Measurements from ENCODE around the gene PIGV.

DNA sequence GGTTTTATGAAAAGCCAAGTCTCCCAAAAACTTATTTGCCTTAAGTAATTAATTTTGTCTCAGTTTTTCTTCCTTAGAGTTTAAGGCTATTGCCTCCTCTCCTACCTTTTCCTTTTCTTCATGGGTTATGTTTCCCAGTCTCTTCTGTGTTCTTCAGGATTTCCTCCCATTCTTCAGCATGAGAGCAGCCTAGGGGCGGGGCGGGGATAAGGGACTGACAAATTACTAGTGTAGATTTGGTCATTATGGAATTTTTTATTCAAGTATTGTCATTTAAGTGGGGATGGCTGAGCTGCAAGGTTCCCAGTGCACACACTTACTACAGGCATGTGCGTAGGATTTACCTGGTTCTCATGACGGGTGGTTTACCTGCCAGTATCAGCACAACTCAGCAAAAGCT, 35.2 kb upstream of the PIGV start:
- TF ChIP-seq, protein P1, sequence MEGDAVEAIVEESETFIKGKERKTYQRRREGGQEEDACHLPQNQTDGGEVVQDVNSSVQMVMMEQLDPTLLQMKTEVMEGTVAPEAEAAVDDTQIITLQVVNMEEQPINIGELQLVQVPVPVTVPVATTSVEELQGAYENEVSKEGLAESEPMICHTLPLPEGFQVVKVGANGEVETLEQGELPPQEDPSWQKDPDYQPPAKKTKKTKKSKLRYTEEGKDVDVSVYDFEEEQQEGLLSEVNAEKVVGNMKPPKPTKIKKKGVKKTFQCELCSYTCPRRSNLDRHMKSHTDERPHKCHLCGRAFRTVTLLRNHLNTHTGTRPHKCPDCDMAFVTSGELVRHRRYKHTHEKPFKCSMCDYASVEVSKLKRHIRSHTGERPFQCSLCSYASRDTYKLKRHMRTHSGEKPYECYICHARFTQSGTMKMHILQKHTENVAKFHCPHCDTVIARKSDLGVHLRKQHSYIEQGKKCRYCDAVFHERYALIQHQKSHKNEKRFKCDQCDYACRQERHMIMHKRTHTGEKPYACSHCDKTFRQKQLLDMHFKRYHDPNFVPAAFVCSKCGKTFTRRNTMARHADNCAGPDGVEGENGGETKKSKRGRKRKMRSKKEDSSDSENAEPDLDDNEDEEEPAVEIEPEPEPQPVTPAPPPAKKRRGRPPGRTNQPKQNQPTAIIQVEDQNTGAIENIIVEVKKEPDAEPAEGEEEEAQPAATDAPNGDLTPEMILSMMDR (IDR thresholded peaks at IDR 0.05; ENCODE audit: insufficient read depth, low read depth, low read length) = no peak
- no peak for TF ChIP-seq EZH2 (IDR thresholded peaks at IDR 0.05; ENCODE audit: insufficient read depth, low read length)

All from astrocyte (in vitro differentiated cells and primary cell).